Cardiac fibroblast (primary cell): ENCODE data around the gene CDK5R1.

Source experiments
- DNase-seq, 2 donors: peaks; one replicate each; pipeline versions ENCODE4 v3.0.0 to v3.0.0-alpha.2; 2010; ENCODE audit warnings: low read depth in 2 of 2
- H3K4me3 ChIP-seq, 2 donors: replicated peaks in 1 of 2; 1 replicate in 1 of 2; 2 replicates in 1 of 2; pipeline ENCODE4 v1.5.1; 2011; ENCODE audit warnings: low read depth in 2 of 2, low read length in 2 of 2, mild to moderate bottlenecking in 2 of 2, moderate library complexity in 1 of 2
- CTCF ChIP-seq: IDR thresholded peaks from one replicate; pipeline ENCODE4 v1.5.1; 2011; ENCODE audit warnings: low read depth, mild to moderate bottlenecking, low read length, inconsistent platforms

CDK5R1 gene

GRCh38 chr17:32486111-32486700, 587 bp upstream of the CDK5R1 start:
- TF ChIP-seq CTCF = no peak
- H3K4me3 ChIP-seq = peak overlapping the region; percentile 47 to 59
- DNase-seq = peak; percentile 58 to 76

GRCh38 chr17:32487473-32488176, 832 bp downstream of the CDK5R1 start:
- no peak for TF ChIP-seq CTCF
- peak overlapping the region; percentile 44 to 59 for H3K4me3 ChIP-seq
- DNase-seq = peak; percentile 12 to 13

GRCh38 chr17:32488177-32488542, 1.4 kb downstream of the CDK5R1 start:
- no peak for TF ChIP-seq CTCF
- H3K4me3 ChIP-seq = no peak overlapping the region
- DNase-seq = no peak

DNA sequence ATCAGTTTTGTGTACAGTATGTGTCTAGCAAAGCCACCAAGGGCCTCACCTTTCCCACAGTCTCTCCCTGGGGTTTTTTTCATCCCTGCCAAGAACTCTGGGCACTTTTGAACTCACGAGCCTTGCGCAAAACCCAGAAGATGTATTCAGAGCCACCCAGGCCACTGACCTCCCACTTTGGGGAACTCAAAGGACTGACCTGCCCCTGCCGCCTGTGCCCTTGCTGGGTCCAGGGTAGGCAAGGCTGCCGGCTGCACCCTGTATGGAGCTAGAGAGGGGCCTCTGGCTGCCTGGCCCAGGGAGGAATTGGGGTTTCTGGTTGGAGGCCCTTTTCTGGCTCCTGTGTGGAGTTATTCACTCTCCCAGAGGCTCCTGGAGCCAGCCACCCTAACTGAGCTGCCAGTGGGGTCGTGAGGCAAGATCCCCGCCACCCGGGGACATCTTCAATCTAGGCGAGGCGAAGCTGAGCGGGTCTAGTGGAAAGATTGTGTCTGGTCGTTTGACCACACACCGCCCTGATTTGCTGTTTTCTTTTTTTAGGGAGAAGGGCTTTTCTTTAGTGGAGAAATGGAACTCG, 1.9 kb downstream of the CDK5R1 start:
- no peak overlapping the region for H3K4me3 ChIP-seq

GRCh38 chr17:32489320-32490100, 2.7 kb downstream of the CDK5R1 start:
- no peak overlapping the region for H3K4me3 ChIP-seq
- DNase-seq = no peak

More for the DNA sequence above, 1.9 kb downstream of the CDK5R1 start:
- TF ChIP-seq CTCF = no peak
- no peak for DNase-seq

More at GRCh38 chr17:32489320-32490100, 2.7 kb downstream of the CDK5R1 start:
- TF ChIP-seq CTCF = no peak
